ENCODE measurements around the gene AMIGO3.

The AMIGO3 gene

GRCh38 chr3:49716691-49717210, 2.7 kb downstream of the AMIGO3 start:
- DNase-seq (ENCODE audit: low spot score) = peak; percentile 72
- Histone ChIP-seq H3K4me3 (no peak overlapping the region), H3K27ac (no peak overlapping the region)
- TF ChIP-seq, protein P1, sequence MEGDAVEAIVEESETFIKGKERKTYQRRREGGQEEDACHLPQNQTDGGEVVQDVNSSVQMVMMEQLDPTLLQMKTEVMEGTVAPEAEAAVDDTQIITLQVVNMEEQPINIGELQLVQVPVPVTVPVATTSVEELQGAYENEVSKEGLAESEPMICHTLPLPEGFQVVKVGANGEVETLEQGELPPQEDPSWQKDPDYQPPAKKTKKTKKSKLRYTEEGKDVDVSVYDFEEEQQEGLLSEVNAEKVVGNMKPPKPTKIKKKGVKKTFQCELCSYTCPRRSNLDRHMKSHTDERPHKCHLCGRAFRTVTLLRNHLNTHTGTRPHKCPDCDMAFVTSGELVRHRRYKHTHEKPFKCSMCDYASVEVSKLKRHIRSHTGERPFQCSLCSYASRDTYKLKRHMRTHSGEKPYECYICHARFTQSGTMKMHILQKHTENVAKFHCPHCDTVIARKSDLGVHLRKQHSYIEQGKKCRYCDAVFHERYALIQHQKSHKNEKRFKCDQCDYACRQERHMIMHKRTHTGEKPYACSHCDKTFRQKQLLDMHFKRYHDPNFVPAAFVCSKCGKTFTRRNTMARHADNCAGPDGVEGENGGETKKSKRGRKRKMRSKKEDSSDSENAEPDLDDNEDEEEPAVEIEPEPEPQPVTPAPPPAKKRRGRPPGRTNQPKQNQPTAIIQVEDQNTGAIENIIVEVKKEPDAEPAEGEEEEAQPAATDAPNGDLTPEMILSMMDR (IDR thresholded peaks at IDR 0.05) = no peak

DNA sequence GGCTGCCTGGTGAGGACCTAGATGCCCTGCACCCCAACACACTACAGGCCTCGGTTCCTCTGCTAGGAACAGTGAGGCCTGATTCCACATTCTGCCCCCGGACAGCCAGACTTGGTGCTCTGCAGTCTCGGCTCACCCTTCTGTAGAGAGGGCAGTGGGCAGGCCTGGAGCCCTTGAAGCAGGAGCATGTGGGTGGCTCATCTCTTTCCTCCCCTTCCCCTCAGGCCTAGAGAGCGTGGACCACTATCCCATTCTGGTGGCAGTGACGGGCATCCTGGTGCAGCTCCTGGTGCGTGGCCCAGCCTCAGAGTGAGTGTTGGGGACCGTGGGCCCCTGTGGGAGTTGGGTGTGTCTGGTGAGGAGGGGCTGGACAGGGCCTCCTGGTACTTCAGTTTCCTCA, 3.3 kb downstream of the AMIGO3 start:
- DNase-seq (ENCODE audit: low spot score) = no peak
- Histone ChIP-seq H3K27ac (no peak overlapping the region), H3K4me3 (no peak overlapping the region)
- TF ChIP-seq, protein P1 (IDR thresholded peaks at IDR 0.05) = no peak

DNA sequence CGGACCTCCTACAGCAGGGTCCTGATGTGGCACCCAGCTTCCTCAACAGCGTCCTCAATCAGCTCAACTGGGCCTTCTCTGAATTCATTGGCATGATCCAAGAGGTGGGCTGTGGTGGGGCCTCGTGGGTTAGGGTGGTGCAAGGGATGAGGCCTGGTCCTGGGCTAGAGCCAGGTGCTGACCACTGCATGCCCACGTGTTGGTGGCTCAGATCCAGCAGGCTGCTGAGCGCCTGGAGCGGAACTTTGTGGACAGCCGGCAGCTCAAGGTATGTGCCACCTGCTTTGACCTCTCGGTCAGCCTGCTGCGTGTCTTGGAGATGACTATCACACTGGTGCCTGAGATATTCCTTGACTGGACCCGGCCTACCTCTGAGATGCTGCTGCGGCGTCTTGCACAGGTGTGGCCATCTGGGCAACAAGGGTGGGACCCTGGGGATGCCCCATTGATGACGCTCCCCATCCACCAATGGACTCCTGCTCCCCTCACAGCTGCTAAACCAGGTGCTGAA, 3.8 kb downstream of the AMIGO3 start:
- Histone ChIP-seq H3K4me3 (no peak overlapping the region), H3K27ac (no peak overlapping the region)
- no peak for DNase-seq (ENCODE audit: low spot score)
- TF ChIP-seq, protein P1 (IDR thresholded peaks at IDR 0.05) = no peak

- no peak overlapping the region for H3K27ac ChIP-seq
- no peak for DNase-seq (ENCODE audit: low spot score)
- H3K4me3 ChIP-seq = no peak overlapping the region
- TF ChIP-seq, protein P1 (IDR thresholded peaks at IDR 0.05) = no peak
Measured at GRCh38 chr3:49714728-49715550, 4.5 kb downstream of the AMIGO3 start.

- TF ChIP-seq, protein P1 (IDR thresholded peaks at IDR 0.05) = no peak
- Histone ChIP-seq H3K27ac (no peak overlapping the region), H3K4me3 (no peak overlapping the region)
- no peak for DNase-seq (ENCODE audit: low spot score)
Measured at GRCh38 chr3:49713336-49714105, 6.0 kb downstream of the AMIGO3 start.

DNA sequence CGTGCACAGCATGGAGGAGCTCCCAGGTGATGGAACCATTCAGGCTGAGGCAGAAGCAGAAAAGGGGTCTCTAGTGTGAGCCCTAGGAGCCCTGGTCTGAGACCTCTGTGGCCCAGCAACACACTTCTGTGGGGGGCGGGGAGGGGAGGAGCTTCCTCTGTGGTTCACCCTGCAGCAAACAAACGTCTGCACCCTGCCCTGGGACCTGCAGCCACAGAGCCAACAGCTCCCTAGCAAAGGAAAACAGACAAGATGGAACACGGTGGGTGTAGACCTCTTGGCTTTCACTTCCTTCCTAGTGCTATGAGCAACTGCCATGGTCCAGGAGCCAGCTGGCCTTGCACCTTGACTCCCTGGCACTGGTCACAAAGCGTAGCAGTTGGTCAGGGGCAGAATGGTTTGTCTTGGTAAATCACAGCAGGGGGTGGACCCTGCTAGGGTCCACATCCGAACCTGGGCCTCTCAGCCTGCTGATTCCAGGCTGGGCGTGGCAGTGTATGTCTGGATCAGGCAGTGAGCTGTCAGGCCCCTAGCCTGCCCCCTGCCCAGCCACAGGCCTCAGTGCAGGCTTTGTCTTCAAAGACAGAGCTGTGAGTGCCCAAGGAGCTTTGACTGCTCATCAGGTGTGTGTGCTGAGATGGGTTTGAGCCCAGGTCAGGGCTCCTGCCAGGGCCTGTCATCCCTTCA, 6.7 kb downstream of the AMIGO3 start:
- TF ChIP-seq, protein P1 (IDR thresholded peaks at IDR 0.05) = no peak
- H3K4me3 ChIP-seq = no peak overlapping the region
- DNase-seq (ENCODE audit: low spot score) = no peak

More for the DNA sequence above, 6.7 kb downstream of the AMIGO3 start:
- no peak overlapping the region for H3K27ac ChIP-seq
